ENCODE data around the gene AASDH.
"Not testable (repeated sequence)": the region's sequence is repeated elsewhere in the genome, so short reads cannot be mapped to it uniquely, and the experiment has no call there.

Gene AASDH

DNA sequence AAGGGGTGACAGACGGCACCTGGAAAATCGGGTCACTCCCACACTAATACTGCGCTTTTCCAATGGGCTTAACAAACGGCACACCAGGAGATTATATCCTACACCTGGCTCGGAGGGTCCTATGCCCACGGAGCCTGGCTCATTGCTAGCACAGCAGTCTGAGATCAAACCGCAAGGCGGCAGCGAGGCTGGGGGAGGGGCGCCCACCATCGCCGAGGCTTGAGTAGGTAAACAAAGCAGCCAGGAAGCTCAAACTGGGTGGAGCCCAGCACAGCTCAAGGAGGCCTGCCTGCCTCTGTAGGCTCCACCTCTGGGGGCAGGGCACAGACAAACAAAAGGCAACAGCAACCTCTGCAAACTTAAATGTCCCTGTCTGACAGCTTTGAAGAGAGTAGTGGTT lies 24.3 kb downstream of the AASDH start:
- not testable (repeated sequence) for H3K4me3 Mint-ChIP-seq; H3K9me3 Mint-ChIP-seq (ENCODE audit: low read depth); H3K27ac Mint-ChIP-seq; H3K4me1 Mint-ChIP-seq (ENCODE audit: low read depth); H3K27me3 Mint-ChIP-seq
- H3K36me3 Mint-ChIP-seq: peaks cover 26% of the 10 kb centered on the region

DNA sequence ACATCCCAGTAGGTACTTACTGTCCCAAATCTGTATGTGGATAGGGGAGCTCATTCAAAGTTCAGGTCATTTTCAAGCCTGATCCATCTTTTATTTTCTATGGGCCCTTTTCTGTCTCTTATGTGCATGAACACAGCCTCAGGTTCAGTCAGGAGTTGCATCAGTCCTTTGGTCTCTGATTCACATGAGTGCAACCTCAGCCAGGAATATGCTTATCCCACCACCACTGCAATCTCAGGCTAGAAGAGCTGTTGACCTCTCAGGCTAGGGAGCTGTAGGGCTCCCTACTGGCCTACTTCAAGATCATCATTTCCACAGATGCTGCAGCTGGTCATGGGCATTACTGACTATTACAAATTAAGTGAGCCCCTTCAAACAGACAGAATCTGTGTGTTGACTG lies 27.2 kb downstream of the AASDH start:
- Mint-ChIP-seq H3K9me3 (ENCODE audit: low read depth) (no peaks in the 10 kb centered on the region), H3K27me3 (no peaks in the 10 kb centered on the region), H3K36me3 (peaks cover 26% of the 10 kb centered on the region), H3K4me3 (no peak overlapping the region), H3K4me1 (ENCODE audit: low read depth) (peaks cover 6% of the 10 kb centered on the region), H3K27ac (no peak overlapping the region)

DNA sequence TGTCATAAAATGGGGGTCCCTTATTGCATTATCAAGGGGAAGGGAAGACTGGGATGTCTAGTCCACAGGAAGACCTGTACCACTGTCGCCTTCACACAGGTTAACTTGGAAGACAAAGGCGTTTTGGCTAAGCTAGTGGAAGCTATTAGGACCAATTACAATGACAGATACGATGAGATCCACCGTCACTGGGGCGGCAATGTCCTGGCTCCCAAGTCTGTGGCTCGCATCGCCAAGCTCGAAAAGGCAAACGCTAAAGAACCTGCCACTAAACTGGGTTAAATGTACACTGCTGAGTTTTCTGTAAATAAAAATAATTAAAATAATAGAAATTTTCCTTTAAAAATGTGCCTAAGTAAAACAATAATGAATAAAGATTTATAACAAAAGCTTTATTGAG lies 30.6 kb downstream of the AASDH start:
- peaks cover 16% of the 10 kb centered on the region for H3K36me3 Mint-ChIP-seq
- no peaks in the 10 kb centered on the region for H3K4me1 Mint-ChIP-seq (ENCODE audit: low read depth)
- no peak overlapping the region for H3K4me3 Mint-ChIP-seq
- H3K27me3 Mint-ChIP-seq: no peaks in the 10 kb centered on the region
- H3K9me3 Mint-ChIP-seq (ENCODE audit: low read depth): no peaks in the 10 kb centered on the region
- no peak overlapping the region for H3K27ac Mint-ChIP-seq

DNA sequence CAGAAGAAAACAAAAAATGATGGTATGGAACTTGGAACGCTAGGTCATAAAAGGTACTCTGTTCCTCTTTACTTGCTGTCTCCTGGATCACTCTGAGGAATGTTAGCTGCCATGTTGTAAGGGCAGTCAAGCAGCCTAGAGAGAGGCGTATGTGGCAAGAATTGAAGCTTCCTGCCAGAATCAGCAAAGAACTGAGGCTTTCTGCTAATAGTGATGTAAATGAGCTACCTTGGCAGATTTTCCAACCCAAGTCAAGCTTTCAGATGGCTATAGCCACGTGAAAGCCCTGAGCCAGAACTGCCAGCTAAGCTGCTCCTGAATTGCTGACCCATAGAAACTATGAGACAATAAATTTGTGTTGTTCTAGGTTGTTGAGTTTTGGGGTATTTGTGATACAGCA lies 38.7 kb downstream of the AASDH start:
- Mint-ChIP-seq H3K4me1 (ENCODE audit: low read depth) (no peaks in the 10 kb centered on the region), H3K36me3 (peaks cover 10% of the 10 kb centered on the region), H3K27me3 (no peaks in the 10 kb centered on the region), H3K27ac (no peak overlapping the region), H3K4me3 (no peak overlapping the region), H3K9me3 (ENCODE audit: low read depth) (no peaks in the 10 kb centered on the region)

DNA sequence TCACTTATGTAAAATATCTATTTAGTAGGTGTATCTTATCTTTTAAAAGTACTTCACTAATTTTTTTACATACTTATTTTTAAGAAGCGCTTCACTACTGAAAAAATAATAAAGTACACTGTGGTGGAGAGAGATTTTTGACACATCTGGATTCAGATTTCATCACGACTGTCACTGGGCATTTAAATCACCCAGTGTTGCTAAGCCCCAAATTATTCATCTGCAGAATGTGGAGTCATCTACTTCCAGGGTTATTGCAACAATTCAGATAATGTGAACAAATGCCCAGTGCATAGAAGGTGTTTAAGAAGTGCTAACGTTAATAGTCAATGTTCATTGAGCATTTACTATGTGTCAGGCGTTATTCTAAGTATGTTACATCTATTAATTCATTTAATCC lies 41.8 kb downstream of the AASDH start:
- H3K27ac Mint-ChIP-seq: no peak overlapping the region
- no peaks in the 10 kb centered on the region for H3K9me3 Mint-ChIP-seq (ENCODE audit: low read depth)
- H3K27me3 Mint-ChIP-seq: no peaks in the 10 kb centered on the region
- no peak overlapping the region for H3K4me3 Mint-ChIP-seq
- no peaks in the 10 kb centered on the region for H3K4me1 Mint-ChIP-seq (ENCODE audit: low read depth)
- H3K36me3 Mint-ChIP-seq: peaks cover 14% of the 10 kb centered on the region

DNA sequence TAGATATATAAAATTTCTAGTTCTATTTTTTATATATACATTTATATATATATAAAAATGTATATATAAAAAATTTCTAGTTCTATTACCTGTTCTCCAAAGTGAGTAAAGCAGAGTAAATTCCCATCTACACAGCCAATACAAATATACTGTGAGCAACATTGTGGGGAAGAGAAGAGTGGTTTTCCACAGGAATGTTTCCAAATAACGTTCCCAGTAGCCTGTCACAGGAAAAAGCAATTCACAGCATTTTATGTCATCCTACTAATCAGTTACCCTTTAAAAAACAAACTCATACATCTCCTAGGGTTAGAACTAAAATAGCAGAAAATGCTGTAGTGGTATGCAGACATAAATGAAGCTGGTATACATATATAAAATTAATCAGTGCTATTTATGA lies 44.5 kb downstream of the AASDH start:
- no peak overlapping the region for H3K27ac Mint-ChIP-seq
- no peaks in the 10 kb centered on the region for H3K27me3 Mint-ChIP-seq
- peaks cover 20% of the 10 kb centered on the region for H3K36me3 Mint-ChIP-seq
- H3K9me3 Mint-ChIP-seq (ENCODE audit: low read depth): no peaks in the 10 kb centered on the region
- no peak overlapping the region for H3K4me3 Mint-ChIP-seq
- no peaks in the 10 kb centered on the region for H3K4me1 Mint-ChIP-seq (ENCODE audit: low read depth)

DNA sequence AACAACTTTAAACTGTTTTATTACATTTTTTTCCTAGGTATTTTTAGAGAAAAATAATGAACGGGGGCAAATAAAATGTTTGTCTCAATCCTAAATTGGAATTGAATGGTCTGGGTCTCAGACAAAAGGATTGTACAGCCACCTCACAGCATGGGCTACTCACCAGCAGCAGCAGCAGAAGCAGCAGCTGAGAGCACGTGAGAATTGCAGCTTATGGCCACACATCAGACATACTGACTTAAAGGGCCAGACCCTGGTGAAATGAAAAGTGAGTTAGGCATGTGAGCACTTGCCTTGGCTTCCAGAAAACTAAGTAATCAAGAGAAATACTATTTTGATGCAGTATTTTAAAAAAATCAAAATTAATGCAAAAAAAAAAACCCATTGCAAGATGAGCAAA lies 56.6 kb downstream of the AASDH start:
- no peak overlapping the region for H3K4me3 Mint-ChIP-seq
- H3K9me3 Mint-ChIP-seq (ENCODE audit: low read depth): no peaks in the 10 kb centered on the region
- H3K27ac Mint-ChIP-seq: no peak overlapping the region
- H3K4me1 Mint-ChIP-seq (ENCODE audit: low read depth): no peaks in the 10 kb centered on the region
- H3K27me3 Mint-ChIP-seq: no peaks in the 10 kb centered on the region
- H3K36me3 Mint-ChIP-seq: no peaks in the 10 kb centered on the region

DNA sequence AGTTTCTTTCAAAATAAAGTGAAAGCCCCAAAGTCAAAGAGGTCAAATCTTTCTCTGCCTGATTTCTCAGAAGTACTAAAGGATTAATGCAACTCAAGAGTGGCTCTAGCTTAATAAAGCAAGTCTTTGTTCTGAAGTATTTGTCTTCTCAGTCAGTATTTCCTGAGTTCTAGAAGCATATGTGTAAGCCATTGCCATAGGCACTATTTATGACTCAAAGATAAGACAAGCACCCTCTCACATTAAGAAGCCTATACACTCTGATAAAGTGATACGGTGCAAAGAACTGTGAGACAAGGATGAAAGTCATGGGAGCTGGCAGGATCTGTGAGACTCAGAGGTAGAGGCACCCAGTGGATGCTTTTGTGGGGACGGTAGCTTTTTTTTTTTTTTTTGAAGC lies 60.9 kb downstream of the AASDH start:
- Mint-ChIP-seq H3K36me3 (no peaks in the 10 kb centered on the region), H3K9me3 (ENCODE audit: low read depth) (no peaks in the 10 kb centered on the region), H3K4me3 (no peak overlapping the region), H3K4me1 (ENCODE audit: low read depth) (no peaks in the 10 kb centered on the region), H3K27ac (no peak overlapping the region), H3K27me3 (no peaks in the 10 kb centered on the region)

DNA sequence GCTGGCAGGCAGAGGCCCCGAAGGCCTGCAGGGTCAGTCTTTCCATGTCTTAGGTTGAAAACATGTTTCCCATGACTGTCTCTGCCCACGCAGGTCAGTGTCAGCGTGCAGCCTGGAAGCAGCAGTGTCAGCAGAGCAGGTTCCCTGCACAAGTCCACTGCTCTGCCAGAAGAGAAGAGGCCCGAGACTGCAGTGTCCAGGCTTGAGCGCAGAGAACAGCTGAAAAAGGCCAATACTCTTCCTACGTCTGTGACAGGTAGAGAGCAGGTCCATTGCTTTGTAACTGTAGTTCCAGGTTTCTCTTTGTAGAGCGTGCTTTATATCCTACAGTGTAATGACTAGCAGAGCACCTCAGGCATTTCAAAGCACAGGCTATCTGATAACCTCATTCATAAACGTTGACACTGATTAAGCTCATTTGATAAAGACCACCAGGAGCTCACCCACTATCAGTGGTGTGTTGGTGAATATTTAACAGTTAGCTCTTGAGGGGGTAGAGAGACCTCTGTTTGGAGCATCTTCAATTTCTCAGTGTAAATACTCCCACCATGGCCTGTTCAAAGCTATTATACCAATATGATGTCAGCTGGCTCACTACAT lies 63.2 kb downstream of the AASDH start:
- no peaks in the 10 kb centered on the region for H3K36me3 Mint-ChIP-seq
- H3K9me3 Mint-ChIP-seq (ENCODE audit: low read depth): no peaks in the 10 kb centered on the region
- H3K4me3 Mint-ChIP-seq: no peak overlapping the region
- no peak overlapping the region for H3K27ac Mint-ChIP-seq
- H3K4me1 Mint-ChIP-seq (ENCODE audit: low read depth): no peaks in the 10 kb centered on the region
- no peaks in the 10 kb centered on the region for H3K27me3 Mint-ChIP-seq

DNA sequence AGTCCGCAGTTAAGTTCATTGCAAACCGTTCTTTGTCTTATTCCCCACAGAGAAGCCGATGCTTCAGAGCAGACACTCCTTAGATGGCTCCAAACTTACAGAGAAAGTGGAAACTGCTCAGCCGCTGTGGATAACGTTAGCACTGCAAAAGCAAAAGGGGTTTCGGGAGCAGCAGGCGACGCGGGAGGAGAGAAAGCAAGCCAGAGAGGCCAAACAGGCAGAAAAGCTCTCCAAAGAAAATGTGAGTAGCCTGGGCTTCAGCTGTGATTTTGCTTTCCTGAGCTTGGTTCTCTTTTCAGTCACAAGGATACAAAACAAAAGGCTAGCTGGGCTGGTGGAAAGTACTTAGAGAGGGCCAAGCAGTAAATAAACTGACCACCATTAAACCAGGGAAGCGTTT lies 64.0 kb downstream of the AASDH start:
- H3K27ac Mint-ChIP-seq: no peak overlapping the region
- H3K27me3 Mint-ChIP-seq: no peaks in the 10 kb centered on the region

DNA sequence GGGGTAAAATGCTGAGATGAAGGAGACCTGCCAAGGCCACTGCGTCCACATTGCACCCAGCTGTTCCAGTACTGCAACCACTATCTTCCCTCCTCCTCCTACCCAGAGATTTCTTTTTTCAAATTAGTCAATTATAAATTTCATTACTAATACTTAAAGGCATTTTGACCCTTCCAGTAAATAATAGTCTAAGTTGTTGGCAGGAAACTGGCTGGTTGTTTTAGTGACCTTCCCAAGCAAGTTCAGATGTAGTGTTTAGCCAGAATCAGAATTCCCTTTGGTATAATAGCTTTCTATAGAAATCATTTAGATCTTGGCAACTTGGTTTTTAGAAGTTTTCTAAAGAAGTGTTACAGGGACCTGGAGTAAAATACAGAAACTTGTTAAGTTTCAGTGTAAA lies 66.0 kb downstream of the AASDH start:
- Mint-ChIP-seq H3K36me3 (no peaks in the 10 kb centered on the region), H3K9me3 (ENCODE audit: low read depth) (no peaks in the 10 kb centered on the region), H3K27me3 (no peaks in the 10 kb centered on the region), H3K4me3 (no peak overlapping the region), H3K27ac (no peak overlapping the region), H3K4me1 (ENCODE audit: low read depth) (no peaks in the 10 kb centered on the region)

More for the DNA sequence above, 64.0 kb downstream of the AASDH start:
- no peaks in the 10 kb centered on the region for H3K4me1 Mint-ChIP-seq (ENCODE audit: low read depth)
- H3K4me3 Mint-ChIP-seq: no peak overlapping the region
- no peaks in the 10 kb centered on the region for H3K9me3 Mint-ChIP-seq (ENCODE audit: low read depth)
- no peaks in the 10 kb centered on the region for H3K36me3 Mint-ChIP-seq

DNA sequence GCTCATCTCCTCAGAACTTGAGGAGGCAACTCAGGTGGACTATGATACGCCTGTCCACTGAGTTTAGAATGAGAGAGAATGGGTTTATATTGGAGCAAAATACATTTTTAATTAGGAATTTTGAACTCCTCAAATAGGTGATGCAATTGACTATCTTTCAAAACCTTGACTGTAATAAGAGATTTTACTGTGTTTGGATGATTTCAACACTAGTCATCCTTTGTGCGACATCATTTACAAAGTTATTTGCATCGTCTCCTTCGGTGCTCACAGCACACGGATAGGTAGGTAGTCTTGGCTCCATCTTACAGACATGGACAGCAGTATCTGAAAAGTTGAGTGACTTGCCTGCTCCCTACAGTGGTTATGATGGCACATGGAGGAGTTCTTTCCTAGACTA lies 67.0 kb downstream of the AASDH start:
- H3K4me1 Mint-ChIP-seq (ENCODE audit: low read depth): no peaks in the 10 kb centered on the region
- no peaks in the 10 kb centered on the region for H3K9me3 Mint-ChIP-seq (ENCODE audit: low read depth)
- no peaks in the 10 kb centered on the region for H3K27me3 Mint-ChIP-seq

DNA sequence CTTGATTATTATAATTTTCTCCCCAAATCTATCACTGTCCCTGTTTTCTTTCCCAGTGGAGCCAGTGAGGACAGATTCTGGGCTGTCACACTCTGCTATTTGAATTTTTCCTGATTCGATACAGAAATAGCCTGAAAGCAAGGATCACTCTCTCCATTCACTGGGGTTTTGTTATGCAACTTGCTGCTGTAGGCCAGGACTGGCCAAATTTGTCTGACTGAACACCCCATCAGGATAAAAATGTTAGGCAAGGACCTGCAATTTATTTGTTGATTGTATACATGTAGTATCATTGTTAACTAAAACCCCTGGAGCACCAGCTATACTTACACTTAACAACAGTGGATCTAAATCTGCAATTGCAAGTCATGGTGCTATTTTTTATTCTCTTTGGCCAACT lies 68.7 kb downstream of the AASDH start:
- Mint-ChIP-seq H3K4me1 (ENCODE audit: low read depth) (no peaks in the 10 kb centered on the region), H3K4me3 (no peak overlapping the region), H3K9me3 (ENCODE audit: low read depth) (no peaks in the 10 kb centered on the region), H3K27me3 (no peaks in the 10 kb centered on the region), H3K27ac (no peak overlapping the region), H3K36me3 (no peaks in the 10 kb centered on the region)

More for the DNA sequence above, 67.0 kb downstream of the AASDH start:
- Mint-ChIP-seq H3K36me3 (no peaks in the 10 kb centered on the region), H3K4me3 (no peak overlapping the region), H3K27ac (no peak overlapping the region)

DNA sequence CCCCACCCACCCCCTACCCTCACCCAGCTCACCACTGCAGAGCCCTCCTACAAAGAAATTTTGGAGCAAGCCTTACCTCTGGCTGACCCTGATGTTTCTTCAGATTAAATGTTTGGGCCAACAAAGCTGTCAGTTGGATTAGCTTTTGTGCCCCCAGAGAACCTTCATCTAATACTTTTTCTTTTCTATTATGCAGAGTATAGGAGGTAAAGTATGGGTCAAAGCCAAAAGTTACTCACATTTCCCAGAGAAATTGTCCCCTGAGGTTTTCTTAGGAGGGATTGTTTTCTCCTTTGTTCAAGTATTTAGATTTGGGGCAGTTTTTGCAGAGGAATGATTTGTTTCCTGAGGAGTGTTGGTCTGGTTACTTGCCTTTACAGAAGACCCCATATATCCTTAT lies 69.5 kb downstream of the AASDH start:
- Mint-ChIP-seq H3K27ac (no peak overlapping the region), H3K4me3 (no peak overlapping the region), H3K9me3 (ENCODE audit: low read depth) (no peaks in the 10 kb centered on the region), H3K4me1 (ENCODE audit: low read depth) (no peaks in the 10 kb centered on the region), H3K36me3 (no peaks in the 10 kb centered on the region), H3K27me3 (no peaks in the 10 kb centered on the region)

DNA sequence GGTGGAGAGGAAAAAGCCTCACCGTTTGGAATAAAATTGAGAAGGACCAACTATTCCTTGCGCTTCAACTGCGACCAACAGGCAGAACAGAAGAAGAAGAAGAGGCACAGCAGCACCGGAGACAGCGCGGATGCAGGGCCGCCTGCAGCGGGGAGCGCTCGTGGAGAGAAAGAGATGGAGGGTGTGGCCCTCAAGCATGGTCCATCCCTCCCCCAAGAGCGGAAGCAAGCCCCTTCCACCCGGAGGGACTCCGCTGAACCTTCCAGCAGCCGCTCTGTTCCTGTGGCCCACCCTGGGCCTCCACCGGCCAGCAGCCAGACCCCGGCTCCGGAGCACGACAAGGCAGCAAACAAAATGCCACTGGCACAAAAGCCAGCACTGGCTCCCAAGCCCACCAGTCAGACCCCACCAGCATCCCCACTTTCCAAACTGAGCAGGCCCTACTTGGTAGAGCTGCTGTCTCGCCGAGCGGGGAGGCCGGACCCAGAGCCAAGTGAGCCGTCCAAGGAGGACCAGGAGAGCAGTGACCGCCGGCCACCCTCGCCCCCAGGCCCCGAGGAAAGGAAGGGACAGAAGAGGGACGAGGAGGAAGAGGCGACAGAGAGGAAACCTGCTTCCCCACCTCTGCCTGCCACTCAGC lies 71.2 kb downstream of the AASDH start:
- H3K4me1 Mint-ChIP-seq (ENCODE audit: low read depth): no peaks in the 10 kb centered on the region
- H3K27me3 Mint-ChIP-seq: no peaks in the 10 kb centered on the region
- no peak overlapping the region for H3K27ac Mint-ChIP-seq
- no peaks in the 10 kb centered on the region for H3K36me3 Mint-ChIP-seq
- H3K9me3 Mint-ChIP-seq (ENCODE audit: low read depth): no peaks in the 10 kb centered on the region
- H3K4me3 Mint-ChIP-seq: no peak overlapping the region

DNA sequence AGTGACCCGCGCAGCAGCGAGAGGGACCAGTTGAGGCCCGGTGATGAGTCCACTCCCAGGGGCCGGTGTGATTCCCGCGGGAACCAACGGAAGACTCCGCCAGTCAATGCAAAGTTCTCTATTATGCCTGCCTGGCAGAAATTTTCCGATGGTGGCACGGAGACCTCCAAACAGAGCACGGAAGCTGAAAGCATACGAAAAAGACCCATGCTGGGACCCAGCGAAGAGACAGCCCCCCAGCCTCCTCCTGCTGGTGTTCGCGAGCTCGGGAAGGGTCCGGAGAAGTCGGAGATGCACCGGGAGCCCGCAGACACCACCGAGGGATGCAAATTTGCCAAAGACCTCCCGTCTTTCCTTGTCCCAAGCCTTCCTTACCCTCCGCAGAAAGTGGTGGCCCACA lies 71.7 kb downstream of the AASDH start:
- H3K27ac Mint-ChIP-seq: no peak overlapping the region
- no peaks in the 10 kb centered on the region for H3K36me3 Mint-ChIP-seq

More for the DNA sequence above, 71.7 kb downstream of the AASDH start:
- Mint-ChIP-seq H3K4me1 (ENCODE audit: low read depth) (no peaks in the 10 kb centered on the region), H3K4me3 (no peak overlapping the region), H3K27me3 (no peaks in the 10 kb centered on the region), H3K9me3 (ENCODE audit: low read depth) (no peaks in the 10 kb centered on the region)
